OCI-LY3 (cell line): ENCODE data around the gene CAMK1D.

ENCODE experiments used
- CTCF ChIP-seq: fragments of 200-600, 300-600 bp; sonication (generic); IDR thresholded peaks from 2 replicates; pipeline ENCODE4 v1.5.1; 2014; ENCODE audit warnings: antibody characterized with exemption, low read length, low read depth
- EZH2phosphoT487 ChIP-seq: fragments of 200-600 bp; shearing (Covaris generic); IDR thresholded peaks from 2 replicates; pipeline ENCODE4 v1.6.1; 2018; ENCODE audit warnings: antibody characterized with exemption, mixed run types, low read depth

- TF ChIP-seq CTCF = no peak
- no peak for TF ChIP-seq EZH2phosphoT487
Measured at GRCh38 chr10:12849319-12850181, 500.2 kb downstream of the CAMK1D start.
